Measurements from ENCODE around the gene CLDN15. TPM values are rescaled to one million over a fixed set of nuclear protein-coding genes. Genes with fewer than 3 reads are reported as not detected.

CLDN15 gene
- total RNA-seq, 1 experiment from 2014 or later = 14.7 TPM

DNA sequence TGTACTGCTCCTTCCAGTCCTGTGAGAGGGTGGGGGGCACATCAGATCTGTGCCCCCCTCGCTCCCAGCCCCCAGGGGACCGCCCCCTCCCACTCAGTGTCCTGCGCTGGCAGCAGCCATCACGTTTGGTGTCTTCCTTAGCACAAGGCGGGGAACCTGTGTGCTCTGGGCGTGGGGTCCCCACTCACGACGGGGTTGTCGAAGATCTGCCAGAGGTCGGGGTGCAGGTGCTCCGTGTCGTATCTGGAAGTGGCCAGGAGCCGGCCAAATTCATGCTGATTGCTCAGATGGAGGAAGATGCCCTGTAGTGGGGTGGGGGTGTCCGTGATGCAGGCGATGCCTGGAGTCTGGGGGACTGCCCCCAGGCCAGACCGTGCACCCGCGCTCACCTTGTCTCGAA is 27.5 kb downstream of the CLDN15 start:
- H3K27ac ChIP-seq (ENCODE audit: low read depth, low read length, poor library complexity, severe bottlenecking) = no peak overlapping the region
- peaks cover 13% of the 10 kb centered on the region for H3K36me3 ChIP-seq (ENCODE audit: insufficient read depth, low read length, poor library complexity, severe bottlenecking)
- H3K4me1 ChIP-seq (ENCODE audit: insufficient read depth, low read length, poor library complexity, severe bottlenecking) = peaks cover 4% of the 10 kb centered on the region
- POLR2A ChIA-PET (ENCODE audit: low non-redundant PET) = no interaction called here
- intact Hi-C loops (cut with micrococcal nuclease; ENCODE audit: unreplicated experiment) = no loop called here
- no peaks in the 10 kb centered on the region for H3K27me3 ChIP-seq (replicated peaks; ENCODE audit: insufficient read depth, low read depth, low read length, poor library complexity)
- no peaks in the 10 kb centered on the region for H3K9me3 ChIP-seq (ENCODE audit: low read depth, low read length, poor library complexity, severe bottlenecking)
- DNase-seq (ENCODE audit: low spot score) = no peak
- CTCF ChIA-PET = no interaction called here
- TF ChIP-seq EZH2 (IDR thresholded peaks at IDR 0.05; ENCODE audit: borderline replicate concordance, low read depth, low read length, poor library complexity, severe bottlenecking) (no peak), CTCF (conservative IDR thresholded peaks at IDR 0.05; ENCODE audit: low read depth, low read length) (no peak)
- H3K4me3 ChIP-seq (ENCODE audit: low read depth, low read length, poor library complexity, severe bottlenecking) = no peak overlapping the region
- no TSS peak for BruUV-seq (replicated peaks)

GRCh38 chr7:101208794-101209193 is 28.8 kb downstream of the CLDN15 start:
- Histone ChIP-seq H3K36me3 (ENCODE audit: insufficient read depth, low read length, poor library complexity, severe bottlenecking) (peaks cover 12% of the 10 kb centered on the region), H3K27me3 (replicated peaks; ENCODE audit: insufficient read depth, low read depth, low read length, poor library complexity) (no peaks in the 10 kb centered on the region), H3K9me3 (ENCODE audit: low read depth, low read length, poor library complexity, severe bottlenecking) (no peaks in the 10 kb centered on the region), H3K4me1 (ENCODE audit: insufficient read depth, low read length, poor library complexity, severe bottlenecking) (no peaks in the 10 kb centered on the region), H3K4me3 (ENCODE audit: low read depth, low read length, poor library complexity, severe bottlenecking) (no peak overlapping the region), H3K27ac (ENCODE audit: low read depth, low read length, poor library complexity, severe bottlenecking) (no peak overlapping the region)
- CTCF ChIA-PET = interaction anchor here (0.7 kb wide), 1 partner anchor 9 kb away, joined by 3 read pairs; no protein-coding TSS in a partner anchor
- TF ChIP-seq CTCF (conservative IDR thresholded peaks at IDR 0.05; ENCODE audit: low read depth, low read length) = no peak
- TF ChIP-seq EZH2 (IDR thresholded peaks at IDR 0.05; ENCODE audit: borderline replicate concordance, low read depth, low read length, poor library complexity, severe bottlenecking) = no peak
- POLR2A ChIA-PET (ENCODE audit: low non-redundant PET) = no interaction called here
- intact Hi-C loops (cut with micrococcal nuclease; ENCODE audit: unreplicated experiment) = no loop called here
- DNase-seq (ENCODE audit: low spot score) = no peak
- BruUV-seq (replicated peaks) = no TSS peak

DNA sequence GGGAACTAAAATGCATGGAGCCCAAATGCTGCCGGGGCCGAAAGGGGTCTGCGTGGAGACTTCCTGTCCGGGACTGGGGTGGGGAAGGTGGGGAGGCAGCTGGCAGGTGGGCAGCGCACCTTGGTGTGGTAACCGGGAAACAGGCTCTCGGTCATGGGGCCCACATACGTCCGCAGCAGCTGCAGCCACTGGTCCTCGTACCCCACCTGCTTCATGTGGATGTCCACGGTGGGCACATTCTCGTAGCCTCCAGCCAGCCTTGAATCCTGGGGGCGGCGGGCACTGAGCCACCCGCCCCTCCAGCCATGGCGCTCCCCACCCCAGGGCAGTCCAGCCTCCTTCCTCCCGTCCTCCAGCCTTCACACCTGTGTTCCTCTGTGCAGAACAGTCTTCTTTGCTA is 30.1 kb downstream of the CLDN15 start:
- no peak overlapping the region for H3K4me3 ChIP-seq (ENCODE audit: low read depth, low read length, poor library complexity, severe bottlenecking)
- intact Hi-C loops (cut with micrococcal nuclease; ENCODE audit: unreplicated experiment) = no loop called here
- no peaks in the 10 kb centered on the region for H3K4me1 ChIP-seq (ENCODE audit: insufficient read depth, low read length, poor library complexity, severe bottlenecking)
- BruUV-seq (replicated peaks) = no TSS peak
- ChIA-PET CTCF (no interaction called here), POLR2A (ENCODE audit: low non-redundant PET) (no interaction called here)
- DNase-seq (ENCODE audit: low spot score) = no peak
- H3K9me3 ChIP-seq (ENCODE audit: low read depth, low read length, poor library complexity, severe bottlenecking) = no peaks in the 10 kb centered on the region
- no peak overlapping the region for H3K27ac ChIP-seq (ENCODE audit: low read depth, low read length, poor library complexity, severe bottlenecking)
- peaks cover 9% of the 10 kb centered on the region for H3K36me3 ChIP-seq (ENCODE audit: insufficient read depth, low read length, poor library complexity, severe bottlenecking)
- TF ChIP-seq CTCF (conservative IDR thresholded peaks at IDR 0.05; ENCODE audit: low read depth, low read length) (no peak), EZH2 (IDR thresholded peaks at IDR 0.05; ENCODE audit: borderline replicate concordance, low read depth, low read length, poor library complexity, severe bottlenecking) (no peak)
- no peaks in the 10 kb centered on the region for H3K27me3 ChIP-seq (replicated peaks; ENCODE audit: insufficient read depth, low read depth, low read length, poor library complexity)

Measured in A673 (cell line).